WTC11 (cell line): ENCODE measurements around the gene PLXNC1. TPM values are rescaled to one million over a fixed set of nuclear protein-coding genes. Genes with fewer than 3 reads are reported as not detected.

Experiments used
- ATAC-seq: fragments of 200-7000 bp; cut with Tn5 transposase; 2 replicates; pipeline ENCODE4 v1.10.0; 2021; ENCODE audit warnings: mild to moderate bottlenecking, moderate library complexity
- CTCF ChIA-PET: fragments of 300-600 bp; sonication (Branson Sonifier 250); formaldehyde crosslinking; loops from one replicate; lab custom pipeline; 2021; ENCODE audit warnings: antibody characterized with exemption; lab: Charles Lee
- POLR2A ChIA-PET: fragments of 350-600 bp; sonication (Branson Sonifier 250); formaldehyde crosslinking; loops from one replicate; lab custom pipeline; 2021; ENCODE audit warnings: antibody characterized with exemption; lab: Charles Lee
- DNase-seq: peaks from one replicate; pipeline ENCODE4 v3.0.0; 2021; ENCODE audit warnings: low spot score
- H3K27ac Mint-ChIP-seq: 2 replicates; pipeline ENCODE4 v1.8.0; 2021; ENCODE audit warnings: mixed read lengths
- H3K27me3 Mint-ChIP-seq: 2 replicates; pipeline ENCODE4 v1.8.0; 2021; ENCODE audit warnings: low read depth, mild to moderate bottlenecking, moderate library complexity, mixed read lengths
- H3K36me3 Mint-ChIP-seq: 2 replicates; pipeline ENCODE4 v1.8.0; 2021; ENCODE audit warnings: mixed read lengths
- H3K4me1 Mint-ChIP-seq: 2 replicates; pipeline ENCODE4 v1.8.0; 2022; ENCODE audit warnings: mixed read lengths
- H3K4me3 Mint-ChIP-seq: 2 replicates; pipeline ENCODE4 v1.8.0; 2021; ENCODE audit warnings: mild to moderate bottlenecking, moderate library complexity, mixed read lengths
- H3K9me3 Mint-ChIP-seq: 2 replicates; pipeline ENCODE4 v1.8.0; 2021; ENCODE audit warnings: mixed read lengths
- AFF4 ChIP-seq: sonication (generic); formaldehyde crosslinking; IDR thresholded peaks from 2 replicates; pipeline ENCODE4 v1.8.1; 2023; ENCODE audit warnings: mild to moderate bottlenecking, missing genetic modification reagents, borderline replicate concordance
- ATF3 ChIP-seq: sonication (generic); formaldehyde crosslinking; conservative IDR thresholded peaks from 2 replicates; pipeline ENCODE4 v1.8.1; 2022; ENCODE audit warnings: mild to moderate bottlenecking, missing genetic modification reagents
- CREB1 ChIP-seq: sonication (generic); formaldehyde crosslinking; IDR thresholded peaks from 2 replicates; pipeline ENCODE4 v1.8.0; 2023; ENCODE audit warnings: mild to moderate bottlenecking, missing genetic modification reagents
- FOXJ3 ChIP-seq: sonication (generic); formaldehyde crosslinking; IDR thresholded peaks from 2 replicates; pipeline ENCODE4 v1.9.0; 2021; ENCODE audit warnings: missing genetic modification reagents, mild to moderate bottlenecking, borderline replicate concordance
- FOXP1 ChIP-seq: sonication (generic); formaldehyde crosslinking; IDR thresholded peaks from 2 replicates; pipeline ENCODE4 v1.8.0; 2022; ENCODE audit warnings: missing genetic modification reagents, mild to moderate bottlenecking, moderate library complexity, borderline replicate concordance
- GABPB1 ChIP-seq: sonication (generic); formaldehyde crosslinking; IDR thresholded peaks from 2 replicates; pipeline ENCODE4 v1.8.1; 2023; ENCODE audit warnings: mild to moderate bottlenecking, missing genetic modification reagents
- GRHL2 ChIP-seq: fragments of 250-450 bp; sonication (Bioruptor Pico); IDR thresholded peaks from 2 replicates; pipeline ENCODE4 v1.8.0; 2022; ENCODE audit warnings: mild to moderate bottlenecking, moderate library complexity; ENCODE audit not compliant: insufficient replicate concordance, severe bottlenecking
- IRF2 ChIP-seq: sonication (generic); formaldehyde crosslinking; IDR thresholded peaks from 2 replicates; pipeline ENCODE4 v1.8.0; 2022; ENCODE audit warnings: low read depth, missing genetic modification reagents, borderline replicate concordance
- NFYB ChIP-seq: sonication (generic); formaldehyde crosslinking; conservative IDR thresholded peaks from 2 replicates; pipeline ENCODE4 v1.8.0; 2022; ENCODE audit warnings: low read depth, missing genetic modification reagents
- NR1H2 ChIP-seq: sonication (generic); formaldehyde crosslinking; IDR thresholded peaks from 2 replicates; pipeline ENCODE4 v1.9.0; 2021; ENCODE audit warnings: mild to moderate bottlenecking, moderate library complexity, missing genetic modification reagents
- NR3C1 ChIP-seq: sonication (generic); formaldehyde crosslinking; conservative IDR thresholded peaks from 2 replicates; pipeline ENCODE4 v1.8.1; 2023; ENCODE audit warnings: low read depth, mild to moderate bottlenecking, missing genetic modification reagents
- OVOL2 ChIP-seq: fragments of 250-450 bp; sonication (Bioruptor Pico); IDR thresholded peaks from 2 replicates; pipeline ENCODE4 v1.9.0; 2021; ENCODE audit warnings: mild to moderate bottlenecking, borderline replicate concordance
- PRRX2 ChIP-seq: fragments of 250-450 bp; sonication (Bioruptor Pico); IDR thresholded peaks from 2 replicates; pipeline ENCODE4 v1.8.0; 2021; ENCODE audit warnings: mild to moderate bottlenecking
- RELA ChIP-seq: sonication (generic); formaldehyde crosslinking; IDR thresholded peaks from 2 replicates; pipeline ENCODE4 v1.8.1; 2022; ENCODE audit warnings: missing genetic modification reagents, mild to moderate bottlenecking, borderline replicate concordance
- RORB ChIP-seq: fragments of 250-450 bp; sonication (Bioruptor Pico); IDR thresholded peaks from 2 replicates; pipeline ENCODE4 v1.9.0; 2021; ENCODE audit warnings: mild to moderate bottlenecking
- SP1 ChIP-seq: sonication (generic); formaldehyde crosslinking; conservative IDR thresholded peaks from 2 replicates; pipeline ENCODE4 v1.8.1; 2022; ENCODE audit warnings: missing genetic modification reagents
- TCF7 ChIP-seq: sonication (generic); formaldehyde crosslinking; IDR thresholded peaks from 2 replicates; pipeline ENCODE4 v1.8.0; 2022; ENCODE audit warnings: mild to moderate bottlenecking, low read depth, missing genetic modification reagents, moderate library complexity
- TEAD1 ChIP-seq: sonication (generic); formaldehyde crosslinking; IDR thresholded peaks from 2 replicates; pipeline ENCODE4 v1.8.0; 2022; ENCODE audit warnings: mild to moderate bottlenecking, missing genetic modification reagents
- TEAD4 ChIP-seq: sonication (generic); formaldehyde crosslinking; IDR thresholded peaks from 2 replicates; pipeline ENCODE4 v1.8.0; 2022; ENCODE audit warnings: mild to moderate bottlenecking, missing genetic modification reagents
- USF1 ChIP-seq: sonication (generic); formaldehyde crosslinking; IDR thresholded peaks from 2 replicates; pipeline ENCODE4 v1.8.0; 2022; ENCODE audit warnings: mild to moderate bottlenecking, missing genetic modification reagents
- USF2 ChIP-seq: sonication (generic); formaldehyde crosslinking; IDR thresholded peaks from 2 replicates; pipeline ENCODE4 v1.8.1; 2023; ENCODE audit warnings: mild to moderate bottlenecking, missing genetic modification reagents, moderate library complexity
- ZNF281 ChIP-seq: sonication (generic); formaldehyde crosslinking; IDR thresholded peaks from 2 replicates; pipeline ENCODE4 v1.8.0; 2023; ENCODE audit warnings: mild to moderate bottlenecking, missing genetic modification reagents
- ZNF423 ChIP-seq: fragments of 250-450 bp; sonication (Bioruptor Pico); IDR thresholded peaks from 2 replicates; pipeline ENCODE4 v2.1.2; 2022; ENCODE audit warnings: mild to moderate bottlenecking, moderate library complexity
- total RNA-seq: library from RNA; stranded (reverse); gene quantifications from 3 replicates; pipeline ENCODE4 v1.2.3, GENCODE V29; 2021
- TF ChIP-seq, protein P1 (sequence below): sonication (generic); formaldehyde crosslinking; IDR thresholded peaks from 2 replicates; pipeline ENCODE4 v1.8.0; 2022; ENCODE audit warnings: mild to moderate bottlenecking, missing genetic modification reagents

Gene PLXNC1
- total RNA-seq, 1 experiment from 2014 or later, result 3.1 TPM

DNA sequence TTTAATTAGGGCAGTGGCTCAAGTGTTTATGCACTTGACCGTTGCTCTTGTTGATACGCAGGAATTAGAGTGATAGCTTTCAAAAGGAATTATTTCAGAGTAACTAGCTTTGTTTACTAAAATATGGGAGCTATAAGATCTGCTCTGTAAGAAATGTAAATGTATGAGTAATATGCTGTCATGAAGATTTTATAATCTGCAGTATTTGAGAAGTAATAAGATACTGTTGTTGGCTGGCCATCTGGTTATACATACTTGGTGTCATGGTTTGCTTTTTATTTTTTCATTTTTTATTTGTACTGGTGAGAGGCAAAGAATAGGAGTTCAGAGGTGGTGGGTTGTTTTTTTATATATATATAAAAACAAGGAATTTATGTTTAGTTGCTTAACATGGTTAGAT is 58.5 kb downstream of the PLXNC1 start:
- ATAC-seq (no peak), DNase-seq (no peak)
- CTCF ChIA-PET, result no interaction called here
- no peak overlapping the region for H3K27ac Mint-ChIP-seq
- POLR2A ChIA-PET, result no interaction called here
- no peak for TF ChIP-seq FOXJ3
- no peak for TF ChIP-seq IRF2 (CRISPR knock-in tag)
- H3K27me3 Mint-ChIP-seq, result no peaks in the 10 kb centered on the region; the same call in none of the 2 replicates
- peaks cover 35% of the 10 kb centered on the region for H3K4me1 Mint-ChIP-seq
- H3K9me3 Mint-ChIP-seq, result peaks cover 9% of the 10 kb centered on the region
- peaks cover 5% of the 10 kb centered on the region for H3K36me3 Mint-ChIP-seq
- no peak overlapping the region for H3K4me3 Mint-ChIP-seq

- H3K9me3 Mint-ChIP-seq, result peaks cover 9% of the 10 kb centered on the region
- POLR2A ChIA-PET, result no interaction called here
- DNase-seq (no peak), ATAC-seq (no peak)
- CTCF ChIA-PET, result no interaction called here
- H3K36me3 Mint-ChIP-seq, result peaks cover 5% of the 10 kb centered on the region
- no peak for TF ChIP-seq ZNF281 (CRISPR knock-in tag)
- no peak for TF ChIP-seq ZNF423 (CRISPR knock-in tag)
- no peak for TF ChIP-seq SP1
- TF ChIP-seq, protein P1, sequence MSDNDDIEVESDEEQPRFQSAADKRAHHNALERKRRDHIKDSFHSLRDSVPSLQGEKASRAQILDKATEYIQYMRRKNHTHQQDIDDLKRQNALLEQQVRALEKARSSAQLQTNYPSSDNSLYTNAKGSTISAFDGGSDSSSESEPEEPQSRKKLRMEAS, result no peak
- no peak for TF ChIP-seq FOXP1 (CRISPR knock-in tag)
- TF ChIP-seq NR3C1, result no peak
- no peak for TF ChIP-seq ATF3 (CRISPR knock-in tag)
- TF ChIP-seq GRHL2 (CRISPR knock-in tag), result no peak
- no peak for TF ChIP-seq USF2 (CRISPR knock-in tag)
- H3K27me3 Mint-ChIP-seq, result no peaks in the 10 kb centered on the region; the same call in 1 of the 2 replicates
- no peak overlapping the region for H3K4me3 Mint-ChIP-seq
- H3K27ac Mint-ChIP-seq, result no peak overlapping the region
- peaks cover 35% of the 10 kb centered on the region for H3K4me1 Mint-ChIP-seq
Observed at GRCh38 chr12:94207467-94207848, 59.1 kb downstream of the PLXNC1 start.

DNA sequence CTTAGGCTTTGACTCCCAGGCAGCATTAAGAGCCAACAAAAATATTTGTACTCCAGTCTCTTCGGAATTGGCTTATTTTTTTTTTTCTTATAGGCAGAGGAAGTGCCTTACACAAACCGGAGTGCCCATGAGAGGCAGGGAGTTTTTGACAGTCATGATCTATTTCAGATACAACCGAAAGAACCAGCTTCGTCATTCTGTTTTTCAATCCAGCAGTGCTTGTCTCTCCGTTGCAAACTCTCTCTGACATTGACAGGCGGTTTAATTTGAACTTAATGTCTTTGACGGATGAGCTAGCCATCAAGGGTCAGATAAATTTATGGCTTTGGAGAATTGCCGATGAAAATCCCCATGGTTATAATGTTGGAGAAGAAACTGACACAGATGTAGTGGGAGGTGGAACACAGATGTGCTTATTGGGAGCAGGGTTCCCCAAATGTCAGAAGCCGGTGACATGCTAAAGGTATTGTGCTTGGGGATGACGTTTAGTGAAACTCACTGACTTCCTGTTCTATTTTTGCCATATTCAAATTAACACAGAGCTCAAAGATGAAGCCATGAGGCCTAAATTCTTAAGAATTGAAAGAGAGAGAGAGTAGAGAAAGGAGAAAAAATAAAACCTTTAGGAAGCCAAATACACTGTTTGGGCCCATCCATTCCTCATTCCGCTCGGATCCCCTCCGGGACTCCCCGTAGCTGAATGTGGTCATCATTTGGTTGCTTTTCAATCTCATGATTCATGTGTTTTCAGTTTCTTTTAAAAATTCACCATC is 59.7 kb downstream of the PLXNC1 start:
- ChIA-PET CTCF (interaction anchor here (1.4 kb wide), 1 partner anchor 9 kb away, joined by 5 read pairs; no protein-coding TSS in a partner anchor), POLR2A (no interaction called here)
- no peaks in the 10 kb centered on the region; the same call in 1 of the 2 replicates for H3K27me3 Mint-ChIP-seq
- peaks cover 4% of the 10 kb centered on the region for H3K9me3 Mint-ChIP-seq
- no peak overlapping the region for H3K27ac Mint-ChIP-seq
- H3K36me3 Mint-ChIP-seq, result 0 out of 2 replicates have a peak, but pooled peaks cover 3% of the 10 kb centered on the region
- peaks cover 29% of the 10 kb centered on the region for H3K4me1 Mint-ChIP-seq
- ATAC-seq (no peak), DNase-seq (no peak)
- H3K4me3 Mint-ChIP-seq, result no peak overlapping the region
- TF ChIP-seq NR1H2 (no peak), PRRX2 (no peak), NFYB (CRISPR knock-in tag) (no peak), USF1 (no peak), TEAD1 (CRISPR knock-in tag) (no peak), TCF7 (CRISPR knock-in tag) (no peak), GRHL2 (CRISPR knock-in tag) (no peak), GABPB1 (no peak), RELA (no peak), AFF4 (CRISPR knock-in tag) (no peak), CREB1 (CRISPR knock-in tag) (no peak), RORB (no peak), OVOL2 (CRISPR knock-in tag) (no peak), ATF3 (CRISPR knock-in tag) (no peak), TEAD4 (no peak)
